LNCAP (cell line): ENCODE data around the gene TBXAS1.

Experiments used
- TF ChIP-seq, protein P1 (sequence below): fragments of 450-650 bp; IDR thresholded peaks from 2 replicates; pipeline ENCODE4 v1.5.1; 2017; ENCODE audit warnings: mild to moderate bottlenecking

TBXAS1 gene

DNA sequence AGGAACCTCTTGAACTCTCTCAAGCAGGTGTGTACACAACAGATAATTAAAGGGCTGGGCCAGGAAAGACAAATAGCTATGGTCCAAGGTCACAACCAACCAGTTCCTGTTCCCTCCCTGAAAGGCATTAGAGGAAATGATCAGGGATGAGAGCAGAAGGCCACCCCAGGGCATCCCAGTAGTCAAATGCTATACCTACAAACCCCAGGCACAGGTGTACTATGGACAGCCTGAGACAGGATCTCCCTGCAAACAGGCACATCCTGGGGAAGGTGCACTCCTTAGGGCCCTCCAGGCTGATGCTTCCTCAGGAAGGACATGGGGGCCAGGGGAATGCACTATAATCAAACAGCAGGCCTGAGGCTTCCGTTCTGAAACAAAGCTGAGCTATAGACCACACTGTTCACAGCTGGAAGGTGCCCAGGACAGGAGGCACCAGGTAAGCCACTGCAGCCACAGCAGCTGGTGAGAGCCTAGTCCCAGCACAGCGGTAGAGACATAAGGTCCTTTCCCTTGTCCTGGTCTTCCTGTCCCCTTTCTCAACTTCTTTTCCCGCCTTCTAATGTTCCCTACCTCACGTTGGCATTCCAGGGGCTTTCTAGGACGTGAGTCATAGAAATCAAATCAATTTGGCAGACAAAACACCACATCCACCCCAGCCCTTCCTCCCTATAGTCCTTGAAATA is 220.4 kb downstream of the TBXAS1 start:
- TF ChIP-seq, protein P1, sequence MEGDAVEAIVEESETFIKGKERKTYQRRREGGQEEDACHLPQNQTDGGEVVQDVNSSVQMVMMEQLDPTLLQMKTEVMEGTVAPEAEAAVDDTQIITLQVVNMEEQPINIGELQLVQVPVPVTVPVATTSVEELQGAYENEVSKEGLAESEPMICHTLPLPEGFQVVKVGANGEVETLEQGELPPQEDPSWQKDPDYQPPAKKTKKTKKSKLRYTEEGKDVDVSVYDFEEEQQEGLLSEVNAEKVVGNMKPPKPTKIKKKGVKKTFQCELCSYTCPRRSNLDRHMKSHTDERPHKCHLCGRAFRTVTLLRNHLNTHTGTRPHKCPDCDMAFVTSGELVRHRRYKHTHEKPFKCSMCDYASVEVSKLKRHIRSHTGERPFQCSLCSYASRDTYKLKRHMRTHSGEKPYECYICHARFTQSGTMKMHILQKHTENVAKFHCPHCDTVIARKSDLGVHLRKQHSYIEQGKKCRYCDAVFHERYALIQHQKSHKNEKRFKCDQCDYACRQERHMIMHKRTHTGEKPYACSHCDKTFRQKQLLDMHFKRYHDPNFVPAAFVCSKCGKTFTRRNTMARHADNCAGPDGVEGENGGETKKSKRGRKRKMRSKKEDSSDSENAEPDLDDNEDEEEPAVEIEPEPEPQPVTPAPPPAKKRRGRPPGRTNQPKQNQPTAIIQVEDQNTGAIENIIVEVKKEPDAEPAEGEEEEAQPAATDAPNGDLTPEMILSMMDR: no peak

DNA sequence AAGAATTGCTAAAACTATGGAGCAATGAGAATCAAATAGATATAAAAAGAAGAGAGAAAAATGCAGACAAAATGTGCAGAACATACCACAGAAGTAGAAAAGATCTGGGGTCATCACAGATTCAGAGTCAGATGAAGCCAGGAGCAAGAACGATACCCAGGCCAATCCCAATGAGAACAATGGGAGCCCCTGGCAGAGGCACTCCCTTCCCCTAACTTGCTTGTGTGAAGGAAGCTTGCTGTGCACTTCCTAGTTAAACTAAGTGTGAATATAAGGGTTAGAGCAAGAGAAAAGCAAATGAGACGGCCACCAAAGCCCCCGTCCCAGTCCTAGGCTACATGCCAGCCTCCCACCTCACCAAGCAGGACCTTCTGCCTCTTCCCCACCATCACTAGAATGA is 221.0 kb downstream of the TBXAS1 start:
- TF ChIP-seq, protein P1: no peak

DNA sequence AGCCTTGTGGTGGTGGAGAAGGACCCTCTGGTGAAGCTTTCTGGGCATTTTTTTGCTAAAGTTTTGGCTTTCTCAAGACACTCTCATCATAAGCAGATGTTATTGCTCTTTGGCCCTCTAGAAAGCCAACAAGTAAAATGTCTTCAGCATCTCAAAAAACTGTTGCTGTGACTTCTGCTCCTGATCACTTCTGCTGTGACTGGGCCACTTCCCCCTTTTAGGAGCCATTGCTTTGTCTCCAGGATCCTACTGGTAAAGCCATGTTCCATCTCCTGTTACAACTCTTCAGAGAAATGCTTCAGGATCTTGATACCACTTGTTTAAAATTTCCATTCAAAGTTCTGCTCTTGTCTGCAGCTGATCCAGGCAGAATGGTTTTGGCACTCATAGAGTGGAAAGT is 222.8 kb downstream of the TBXAS1 start:
- TF ChIP-seq, protein P1: no peak

DNA sequence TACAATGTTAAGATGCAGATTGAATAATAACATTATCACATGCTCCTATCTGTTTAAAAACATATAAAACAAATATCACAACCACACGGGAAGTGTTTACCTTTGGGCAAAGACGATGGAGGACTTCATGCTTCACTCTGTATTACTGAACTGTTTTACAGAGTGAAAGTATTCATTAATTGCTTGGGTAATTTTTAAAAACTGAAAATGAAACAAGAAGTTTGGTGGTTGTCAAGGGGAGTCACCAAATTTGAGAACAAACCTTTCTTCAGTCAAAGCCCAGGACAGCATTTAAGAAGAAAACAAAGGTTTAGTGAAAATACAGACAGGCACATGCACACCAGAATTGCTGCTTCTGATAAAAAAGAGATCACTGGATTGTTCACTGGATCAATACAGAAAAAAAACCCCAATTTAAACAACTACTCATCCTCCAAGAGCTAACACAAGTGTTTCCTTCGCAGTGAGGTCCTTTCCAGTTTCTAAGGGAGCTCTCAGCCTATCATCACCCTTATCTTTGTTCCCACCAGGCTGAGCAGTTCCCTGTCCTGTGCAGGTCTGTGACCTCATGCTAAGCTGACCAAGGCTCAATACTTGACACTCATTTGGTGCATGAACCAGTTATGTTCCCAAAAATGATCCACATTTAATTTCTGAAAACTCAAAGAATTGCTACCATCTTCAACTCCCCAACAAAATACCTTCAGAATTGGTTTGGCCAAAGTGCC is 224.9 kb downstream of the TBXAS1 start:
- TF ChIP-seq, protein P1: no peak

DNA sequence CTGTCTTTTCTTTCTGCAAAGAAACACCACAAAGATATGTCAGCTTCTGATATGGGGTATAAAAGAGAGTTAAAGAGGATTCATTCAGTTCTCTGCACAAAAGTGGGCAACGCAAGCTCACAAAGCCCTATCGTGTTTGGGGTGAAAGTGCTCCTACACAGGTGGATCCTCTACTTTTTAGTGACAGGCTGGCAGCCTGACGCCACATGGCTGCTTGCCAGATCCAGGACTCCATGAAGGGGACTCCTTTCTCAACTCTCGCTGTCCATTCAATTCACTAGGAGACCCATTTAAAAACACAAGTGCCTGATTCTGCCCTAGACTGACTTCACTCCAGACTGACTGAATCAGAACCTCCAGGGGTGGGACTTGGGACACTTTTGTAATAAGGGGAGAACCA is 225.7 kb downstream of the TBXAS1 start:
- TF ChIP-seq, protein P1: no peak

DNA sequence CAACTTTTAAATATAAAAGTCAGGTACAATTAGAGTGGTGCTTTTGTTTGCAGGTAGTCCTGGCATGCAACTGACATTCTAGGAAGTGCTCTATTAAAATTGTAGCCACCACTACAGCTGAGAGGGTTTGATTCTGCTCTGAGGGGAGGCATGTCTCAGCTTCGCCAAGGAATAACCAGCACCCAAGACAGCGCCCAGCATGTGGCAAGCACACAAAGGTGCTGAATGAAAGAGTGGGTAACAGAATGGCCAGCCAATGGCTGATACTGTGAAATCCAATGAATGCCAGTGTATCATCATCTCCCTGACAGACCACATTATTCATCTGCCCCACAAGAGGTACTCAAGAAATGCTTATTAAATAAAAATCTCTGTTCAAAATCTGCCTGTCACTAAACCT is 226.8 kb downstream of the TBXAS1 start:
- TF ChIP-seq, protein P1: no peak

DNA sequence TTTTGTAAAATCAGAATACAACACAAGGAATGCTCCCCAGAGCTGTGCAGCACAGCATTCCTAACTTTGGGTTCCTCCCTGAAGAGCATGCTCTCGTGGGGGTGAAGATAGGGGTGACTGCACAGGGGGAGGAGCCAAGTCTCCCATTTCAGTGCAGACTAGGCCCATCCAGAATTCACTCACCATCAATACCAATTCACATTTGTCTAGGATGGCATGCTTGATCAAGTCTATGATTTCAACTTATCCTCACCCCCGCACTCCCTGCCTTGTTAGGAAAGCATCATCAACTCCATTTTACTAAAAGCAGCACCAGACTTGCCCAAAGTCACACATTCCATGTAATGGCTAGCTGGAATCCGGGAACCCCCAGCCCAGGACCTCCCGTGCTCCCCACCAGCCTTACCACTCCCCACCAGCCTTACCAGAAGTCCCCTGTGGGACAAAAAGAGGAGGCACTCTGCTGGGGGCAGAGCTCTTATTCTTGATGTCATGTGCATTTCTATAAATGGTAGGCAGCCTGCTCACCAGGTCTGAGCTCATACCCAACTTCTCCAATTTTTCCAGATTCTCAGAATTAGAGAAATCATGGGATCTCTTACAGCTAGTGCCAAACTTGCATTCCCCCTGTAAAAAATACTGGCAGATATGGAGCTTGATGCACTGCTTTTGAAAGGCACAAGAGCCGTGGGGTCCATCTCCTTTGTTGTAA is 227.5 kb downstream of the TBXAS1 start:
- TF ChIP-seq, protein P1: no peak
